COR-L47 (cell line): ENCODE measurements around the gene RAB30.
"Not testable (repeated sequence)": the region's sequence is repeated elsewhere in the genome, so short reads cannot be mapped to it uniquely, and the experiment has no call there.

ENCODE experiments used
- DNase-seq: peaks from one replicate; lab custom pipeline; 2025; lab: John Stamatoyannopoulos, UW

Gene RAB30

DNA sequence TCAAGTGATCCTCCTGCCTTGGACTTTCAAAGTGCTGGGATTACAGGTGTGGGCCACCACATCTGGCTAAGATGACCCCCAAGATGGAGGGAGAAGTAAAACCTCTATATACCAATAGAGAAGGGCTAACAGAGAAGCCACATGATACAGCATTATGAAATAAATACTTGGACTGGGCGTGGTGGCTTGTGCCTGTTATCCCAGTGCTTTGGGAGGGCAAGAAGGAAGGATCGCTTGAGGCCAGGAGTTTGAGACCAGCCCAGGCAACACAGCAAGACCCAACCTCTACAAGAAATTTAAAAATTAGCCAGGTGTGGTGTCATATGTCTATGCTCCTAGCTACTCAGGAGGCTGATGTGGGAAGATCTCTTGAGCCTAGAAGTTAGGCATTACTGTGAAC, 61.7 kb downstream of the RAB30 start:
- DNase-seq = no peak

- not testable (repeated sequence) for DNase-seq
Observed at GRCh38 chr11:83009136-83009535, 62.6 kb downstream of the RAB30 start.

- no peak for DNase-seq
Observed at GRCh38 chr11:83008581-83008923, 63.1 kb downstream of the RAB30 start.

- DNase-seq = peak; percentile 50
Observed at GRCh38 chr11:83007909-83008580, 63.7 kb downstream of the RAB30 start.

GRCh38 chr11:83007477-83007876, 64.2 kb downstream of the RAB30 start:
- no peak for DNase-seq

GRCh38 chr11:83006877-83007330, 64.8 kb downstream of the RAB30 start:
- peak; percentile 8 for DNase-seq

GRCh38 chr11:83004746-83005556, 66.7 kb downstream of the RAB30 start:
- DNase-seq = peak; percentile 86

GRCh38 chr11:83002522-83002921, 69.2 kb downstream of the RAB30 start:
- no peak for DNase-seq

GRCh38 chr11:83002053-83002452, 69.6 kb downstream of the RAB30 start:
- DNase-seq = no peak

DNA sequence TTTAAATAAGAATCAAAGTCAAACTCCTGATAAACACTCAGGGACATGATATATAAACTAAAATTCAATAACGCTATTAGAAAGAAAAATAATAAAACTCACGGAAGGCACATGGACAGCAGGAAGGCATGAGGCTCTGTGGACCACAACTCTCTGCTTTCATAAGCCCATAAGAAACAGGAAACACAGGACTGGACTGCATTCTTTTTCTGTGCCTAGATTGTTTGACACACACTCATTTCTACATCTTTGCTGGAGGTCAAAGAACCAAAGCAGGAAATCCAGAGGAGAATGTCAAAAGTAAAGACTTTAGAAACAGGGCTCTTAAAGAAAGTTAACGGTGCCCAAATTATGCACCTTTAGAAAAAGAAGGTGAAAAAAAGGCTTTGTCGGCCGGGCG, 71.3 kb downstream of the RAB30 start:
- DNase-seq = no peak

DNA sequence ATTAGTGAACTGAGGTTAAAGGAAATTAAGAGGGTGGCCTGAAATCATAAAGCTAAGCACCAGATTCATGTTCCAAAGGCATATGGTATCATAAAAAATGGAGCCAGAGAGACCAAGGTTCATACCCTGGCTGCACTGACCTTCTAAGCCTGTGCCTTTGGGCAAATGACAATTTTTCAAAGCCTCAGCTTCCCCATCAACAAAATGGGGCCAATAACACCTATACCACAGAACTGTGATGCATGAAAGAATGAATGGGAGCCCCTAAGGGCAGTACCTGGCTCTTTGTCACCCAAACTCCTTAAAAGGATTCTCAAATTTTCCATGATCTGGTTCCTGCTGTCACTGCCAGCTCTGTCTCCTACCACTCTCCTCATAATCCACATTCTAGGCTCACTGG, 72.5 kb downstream of the RAB30 start:
- no peak for DNase-seq

- no peak for DNase-seq
Observed at GRCh38 chr11:82998697-82999096, 73.0 kb downstream of the RAB30 start.

- peak; percentile 77 for DNase-seq
Observed at GRCh38 chr11:82996966-82997606, 74.6 kb downstream of the RAB30 start.

GRCh38 chr11:82995754-82996398, 75.8 kb downstream of the RAB30 start:
- no peak for DNase-seq

DNA sequence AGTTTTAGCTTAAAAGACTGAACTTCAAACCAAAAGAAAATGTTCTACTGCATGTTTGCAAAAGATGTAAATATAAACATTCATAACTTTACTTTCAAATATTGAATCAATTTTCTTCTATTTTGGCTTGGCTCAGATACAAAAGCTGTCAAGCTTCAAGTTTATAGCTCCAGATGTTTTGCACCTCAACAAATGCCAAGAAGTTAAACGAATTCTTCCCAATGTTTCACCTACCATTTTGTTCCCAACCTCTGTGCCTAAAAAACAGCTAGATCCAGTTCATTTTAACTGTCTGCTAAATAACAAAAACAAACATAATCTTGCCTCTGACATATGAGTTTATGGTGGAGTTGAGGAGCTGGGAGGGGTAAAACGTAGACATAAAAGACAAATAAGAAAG, 76.5 kb downstream of the RAB30 start:
- DNase-seq = no peak

DNA sequence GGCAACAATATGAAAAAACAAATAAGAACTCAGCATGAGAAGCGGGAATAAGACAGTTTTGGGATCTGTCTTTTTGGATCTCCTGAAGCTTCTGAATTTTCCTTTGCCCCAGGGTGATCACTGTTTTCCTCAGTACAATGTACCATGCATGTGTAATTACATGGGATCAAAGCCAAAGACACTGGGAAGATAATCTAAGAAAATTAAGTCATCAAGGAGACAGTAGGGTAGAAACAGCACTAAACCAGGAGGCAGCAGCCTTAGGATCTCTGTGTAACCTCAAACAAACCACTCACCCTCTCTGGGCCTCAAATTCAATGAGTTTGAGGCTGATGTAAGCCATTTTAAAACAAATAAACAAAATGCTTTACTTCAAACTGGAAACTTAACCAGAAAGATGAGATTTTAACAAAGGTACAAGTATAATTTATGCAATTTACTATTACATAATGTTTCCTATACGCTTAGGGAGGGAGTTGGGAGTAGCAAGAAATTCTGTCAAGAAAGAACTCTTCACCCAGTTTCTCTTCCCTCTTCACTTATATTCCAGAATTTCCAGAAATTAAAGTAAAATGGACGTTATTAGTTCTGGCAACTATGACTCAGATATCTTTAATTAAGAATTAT, 77.0 kb downstream of the RAB30 start:
- no peak for DNase-seq

- DNase-seq = no peak
Observed at GRCh38 chr11:82992223-82992622, 79.5 kb downstream of the RAB30 start.

DNA sequence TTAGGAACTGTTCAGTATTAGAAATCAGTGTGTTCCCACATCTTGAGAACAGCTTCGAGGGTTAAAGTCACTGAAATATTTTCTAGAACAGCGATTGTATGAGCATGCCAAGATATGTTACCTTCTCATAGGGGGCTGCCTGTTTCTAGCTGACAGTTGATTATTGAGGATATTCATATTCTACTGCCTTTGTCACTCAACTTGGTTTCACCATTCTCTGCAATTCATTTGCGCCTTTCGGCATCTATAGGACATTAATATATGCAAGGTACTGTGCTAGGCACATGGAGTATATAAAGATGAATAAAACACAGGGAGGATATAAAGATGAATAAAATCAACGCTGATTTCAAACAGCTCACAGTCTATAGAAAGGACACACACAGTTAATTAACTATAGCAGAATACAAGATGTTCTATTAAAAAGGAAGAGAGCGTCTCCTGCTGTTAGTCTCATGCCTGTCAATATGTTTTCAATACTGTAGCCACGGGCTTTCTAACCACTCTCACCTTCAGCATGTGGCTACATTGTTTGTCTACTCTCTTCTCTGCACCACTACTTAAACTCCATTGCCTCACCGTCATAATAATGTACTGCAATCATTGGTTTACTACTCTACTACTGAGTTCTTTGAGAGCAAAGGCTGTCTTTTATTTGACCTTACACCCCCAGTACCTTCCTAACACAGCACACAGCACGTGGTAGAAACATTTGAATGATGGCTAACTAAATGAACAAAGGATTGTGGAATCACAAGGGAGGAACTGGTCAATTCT, 81.9 kb downstream of the RAB30 start:
- no peak for DNase-seq

GRCh38 chr11:82988936-82989627, 82.6 kb downstream of the RAB30 start:
- no peak for DNase-seq

DNA sequence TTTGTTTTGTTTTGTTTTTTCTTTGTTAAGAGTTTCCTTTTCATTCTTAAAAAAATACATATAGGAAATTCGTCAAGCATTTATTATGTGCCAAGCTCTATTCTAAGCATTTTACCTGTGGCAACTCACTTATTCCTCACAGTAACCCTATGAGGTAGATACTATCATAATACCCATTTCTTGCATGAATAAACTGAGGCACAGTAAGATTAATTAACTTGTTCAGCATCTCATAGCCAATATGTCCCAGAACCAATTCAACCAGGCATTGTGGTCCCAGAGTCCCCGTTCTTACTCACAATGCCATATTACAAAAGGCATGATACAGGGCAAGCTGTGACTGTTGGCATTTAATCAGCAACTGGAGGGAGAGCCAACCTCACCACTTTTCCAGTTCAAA, 83.7 kb downstream of the RAB30 start:
- no peak for DNase-seq

- no peak for DNase-seq
Observed at GRCh38 chr11:82986446-82986845, 85.3 kb downstream of the RAB30 start.
